Lower leg skin (tissue), 3 donors: ENCODE measurements around the gene ATG2B.

Source experiments
- CTCF ChIP-seq, 3 donors: fragments of 450-650 bp; IDR thresholded peaks; one replicate each; pipeline ENCODE4 v1.5.1; 2016; ENCODE audit warnings: antibody characterized with exemption in 3 of 3, mild to moderate bottlenecking in 3 of 3, moderate library complexity in 2 of 3
- POLR2A ChIP-seq, 2 donors: fragments of 450-650 bp; IDR thresholded peaks; one replicate each; pipeline ENCODE4 v1.6.1; 2016 to 2017; ENCODE audit warnings: antibody characterized with exemption in 2 of 2, mild to moderate bottlenecking in 1 of 2, moderate library complexity in 1 of 2

DNA sequence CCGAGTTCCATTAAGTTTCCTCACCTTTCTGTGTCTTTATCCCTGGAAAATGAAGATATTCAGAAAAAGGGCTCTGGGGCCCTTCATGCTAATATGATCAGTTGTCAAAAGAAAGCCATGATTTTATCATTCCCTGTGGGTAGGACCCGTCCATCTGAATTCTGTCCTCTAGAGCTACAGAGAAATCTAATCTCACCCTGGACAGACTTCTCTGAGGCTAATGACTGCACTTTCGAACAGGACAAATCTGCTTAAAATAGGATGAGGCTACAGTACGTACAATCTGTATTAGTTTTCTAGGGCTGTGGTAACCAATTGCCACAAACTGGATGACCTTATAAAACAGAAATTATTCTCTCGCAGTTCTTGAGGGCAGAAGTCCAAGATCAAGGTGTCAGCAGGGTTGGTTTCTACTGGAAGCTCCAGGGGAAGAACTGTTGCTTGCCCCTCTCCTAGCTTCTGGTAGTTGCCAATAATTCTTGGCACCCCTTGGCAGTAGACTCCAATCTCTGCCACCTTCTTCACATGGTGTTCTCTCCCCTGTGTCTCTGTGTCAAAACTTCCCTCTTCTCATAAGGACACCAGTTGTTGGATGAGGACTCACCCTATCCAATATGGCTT lies 30.0 kb upstream of the ATG2B start:
- no peak for TF ChIP-seq CTCF (IDR thresholded peaks at IDR 0.05)
- no peak for TF ChIP-seq POLR2A (IDR thresholded peaks at IDR 0.05)
